ENCODE measurements around the gene PEA15. TPM values are rescaled to one million over a fixed set of nuclear protein-coding genes. Genes with fewer than 3 reads are reported as not detected.

Gene PEA15
- total RNA-seq, 1 donor from 2014 or later = 132 TPM

GRCh38 chr1:160222546-160222945 lies 17.4 kb downstream of the PEA15 start:
- ATAC-seq = no peak
- no peaks in the 10 kb centered on the region for H3K27me3 ChIP-seq (ENCODE audit: low read depth)
- H3K9me3 ChIP-seq = no peaks in the 10 kb centered on the region
- intact Hi-C loops (cut with DNase I) = no loop called here
- no peak for DNase-seq
- peaks cover 100% of the 10 kb centered on the region for H3K36me3 ChIP-seq
- peaks cover 22% of the 10 kb centered on the region for H3K4me1 ChIP-seq
- no peak overlapping the region for H3K4me3 ChIP-seq
- no peak overlapping the region for H3K27ac ChIP-seq
- TF ChIP-seq CTCF (IDR thresholded peaks at IDR 0.05) = no peak

GRCh38 chr1:160224606-160225005 lies 19.4 kb downstream of the PEA15 start:
- no peak overlapping the region for H3K27ac ChIP-seq
- TF ChIP-seq CTCF (IDR thresholded peaks at IDR 0.05) = no peak
- peaks cover 11% of the 10 kb centered on the region for H3K4me1 ChIP-seq
- H3K4me3 ChIP-seq = no peak overlapping the region
- H3K9me3 ChIP-seq = no peaks in the 10 kb centered on the region
- DNase-seq = no peak
- peaks cover 100% of the 10 kb centered on the region for H3K36me3 ChIP-seq
- intact Hi-C loops (cut with DNase I) = no loop called here
- no peak for ATAC-seq
- H3K27me3 ChIP-seq (ENCODE audit: low read depth) = no peaks in the 10 kb centered on the region

- DNase-seq = no peak
- peaks cover 11% of the 10 kb centered on the region for H3K4me1 ChIP-seq
- H3K27ac ChIP-seq = no peak overlapping the region
Measured at GRCh38 chr1:160225345-160225744, 20.2 kb downstream of the PEA15 start.

GRCh38 chr1:160226623-160227022 lies 21.4 kb downstream of the PEA15 start:
- no peak for ATAC-seq
- H3K4me3 ChIP-seq = no peak overlapping the region
- TF ChIP-seq CTCF (IDR thresholded peaks at IDR 0.05) = no peak
- peaks cover 11% of the 10 kb centered on the region for H3K4me1 ChIP-seq
- H3K36me3 ChIP-seq = peaks cover 100% of the 10 kb centered on the region
- intact Hi-C loops (cut with DNase I) = no loop called here
- DNase-seq = no peak
- H3K27me3 ChIP-seq (ENCODE audit: low read depth) = no peaks in the 10 kb centered on the region
- no peaks in the 10 kb centered on the region for H3K9me3 ChIP-seq
- H3K27ac ChIP-seq = no peak overlapping the region

More at GRCh38 chr1:160225345-160225744, 20.2 kb downstream of the PEA15 start:
- no peaks in the 10 kb centered on the region for H3K9me3 ChIP-seq
- no peak for TF ChIP-seq CTCF (IDR thresholded peaks at IDR 0.05)
- H3K4me3 ChIP-seq = no peak overlapping the region
- peaks cover 100% of the 10 kb centered on the region for H3K36me3 ChIP-seq
- intact Hi-C loops (cut with DNase I) = no loop called here
- ATAC-seq = no peak
- H3K27me3 ChIP-seq (ENCODE audit: low read depth) = no peaks in the 10 kb centered on the region

- Histone ChIP-seq H3K9me3 (no peaks in the 10 kb centered on the region), H3K36me3 (peaks cover 100% of the 10 kb centered on the region), H3K27ac (no peak overlapping the region), H3K4me1 (peaks cover 11% of the 10 kb centered on the region), H3K27me3 (ENCODE audit: low read depth) (no peaks in the 10 kb centered on the region), H3K4me3 (no peak overlapping the region)
- peak; percentile 78 to 81 for ATAC-seq
- no peak for TF ChIP-seq CTCF (IDR thresholded peaks at IDR 0.05)
- DNase-seq = no peak
- intact Hi-C loops (cut with DNase I) = no loop called here
Measured at GRCh38 chr1:160227034-160227433, 21.9 kb downstream of the PEA15 start.

- peaks cover 11% of the 10 kb centered on the region for H3K4me1 ChIP-seq
- H3K27me3 ChIP-seq (ENCODE audit: low read depth) = no peaks in the 10 kb centered on the region
- H3K36me3 ChIP-seq = peaks cover 100% of the 10 kb centered on the region
- ATAC-seq (no peak), DNase-seq (no peak)
- H3K4me3 ChIP-seq = no peak overlapping the region
- no peak for TF ChIP-seq CTCF (IDR thresholded peaks at IDR 0.05)
- intact Hi-C loops (cut with DNase I) = no loop called here
- H3K27ac ChIP-seq = no peak overlapping the region
- no peaks in the 10 kb centered on the region for H3K9me3 ChIP-seq
Measured at GRCh38 chr1:160227561-160227960, 22.4 kb downstream of the PEA15 start.
